B cell (primary cell): ENCODE results near the gene LENG9.

Experiments used
- CTCF ChIP-seq: fragments of 200-600 bp; IDR thresholded peaks from one replicate; pipeline ENCODE4 v1.8.0; 2022; ENCODE audit warnings: antibody characterized with exemption, mild to moderate bottlenecking
- EZH2 ChIP-seq: IDR thresholded peaks from 2 replicates; pipeline ENCODE4 v1.6.1; 2012; ENCODE audit warnings: borderline replicate concordance, low read depth, mild to moderate bottlenecking, moderate library complexity, low read length; ENCODE audit not compliant: insufficient read depth, poor library complexity, severe bottlenecking

- TF ChIP-seq CTCF, result no peak
- no peak for TF ChIP-seq EZH2
Observed at GRCh38 chr19:54464630-54465425, 1.2 kb upstream of the LENG9 start.
